CD4-positive, alpha-beta T cell treated with Interleukin-21 for 1 hour (primary cell): ENCODE data around the gene ALDH5A1.

Source experiments
- DNase-seq: peaks from one replicate; pipeline ENCODE4 v3.0.0-alpha.2; 2020

The ALDH5A1 gene

DNA sequence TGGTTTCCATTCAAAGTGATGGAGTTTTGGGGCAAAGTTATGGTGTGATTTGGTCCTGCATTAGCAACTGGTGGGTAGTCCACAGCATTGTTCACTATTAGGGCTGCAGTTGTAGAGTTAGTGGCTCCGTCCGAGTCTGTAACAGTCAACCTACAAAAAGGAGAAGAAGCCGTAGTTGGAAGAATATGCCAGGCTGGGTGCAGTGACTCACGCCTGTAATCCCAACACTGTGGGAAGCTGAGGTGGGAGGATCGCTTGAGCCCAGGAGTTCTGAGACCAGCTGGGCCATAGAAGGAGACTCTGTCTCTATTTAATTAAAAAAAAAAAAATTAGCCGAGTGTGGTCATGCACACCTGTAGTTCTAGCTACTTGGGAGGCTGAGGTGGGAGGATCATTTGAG lies 81.7 kb downstream of the ALDH5A1 start:
- no peak for DNase-seq

DNA sequence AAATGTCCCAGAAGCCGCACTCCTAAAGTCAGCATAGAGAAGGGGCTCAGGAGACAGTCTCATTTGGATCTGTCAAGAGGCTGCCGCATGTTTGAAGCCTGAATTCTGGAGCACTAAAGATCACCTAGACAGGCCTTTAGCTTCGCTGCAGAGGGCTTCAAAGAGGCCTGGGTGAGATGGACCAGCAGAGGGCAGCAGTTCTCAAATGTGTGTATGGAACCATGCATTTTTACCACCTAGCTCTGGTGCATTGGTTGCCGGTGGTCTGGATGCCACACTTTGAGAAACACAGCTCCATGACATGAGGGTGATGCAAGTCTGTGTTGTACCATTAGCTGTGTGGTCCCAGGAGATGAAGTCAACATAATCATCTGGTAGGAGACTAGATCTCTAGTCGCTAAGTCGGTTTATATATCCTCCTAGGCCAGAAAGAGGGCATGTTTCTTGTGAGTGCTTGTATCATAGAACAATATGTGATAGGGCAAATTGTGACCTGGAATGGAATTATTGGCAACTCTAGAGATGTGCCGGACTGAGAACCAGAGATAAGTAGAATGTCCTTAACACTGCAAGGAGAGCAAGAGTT lies 86.4 kb downstream of the ALDH5A1 start:
- peak; percentile 76 for DNase-seq

DNA sequence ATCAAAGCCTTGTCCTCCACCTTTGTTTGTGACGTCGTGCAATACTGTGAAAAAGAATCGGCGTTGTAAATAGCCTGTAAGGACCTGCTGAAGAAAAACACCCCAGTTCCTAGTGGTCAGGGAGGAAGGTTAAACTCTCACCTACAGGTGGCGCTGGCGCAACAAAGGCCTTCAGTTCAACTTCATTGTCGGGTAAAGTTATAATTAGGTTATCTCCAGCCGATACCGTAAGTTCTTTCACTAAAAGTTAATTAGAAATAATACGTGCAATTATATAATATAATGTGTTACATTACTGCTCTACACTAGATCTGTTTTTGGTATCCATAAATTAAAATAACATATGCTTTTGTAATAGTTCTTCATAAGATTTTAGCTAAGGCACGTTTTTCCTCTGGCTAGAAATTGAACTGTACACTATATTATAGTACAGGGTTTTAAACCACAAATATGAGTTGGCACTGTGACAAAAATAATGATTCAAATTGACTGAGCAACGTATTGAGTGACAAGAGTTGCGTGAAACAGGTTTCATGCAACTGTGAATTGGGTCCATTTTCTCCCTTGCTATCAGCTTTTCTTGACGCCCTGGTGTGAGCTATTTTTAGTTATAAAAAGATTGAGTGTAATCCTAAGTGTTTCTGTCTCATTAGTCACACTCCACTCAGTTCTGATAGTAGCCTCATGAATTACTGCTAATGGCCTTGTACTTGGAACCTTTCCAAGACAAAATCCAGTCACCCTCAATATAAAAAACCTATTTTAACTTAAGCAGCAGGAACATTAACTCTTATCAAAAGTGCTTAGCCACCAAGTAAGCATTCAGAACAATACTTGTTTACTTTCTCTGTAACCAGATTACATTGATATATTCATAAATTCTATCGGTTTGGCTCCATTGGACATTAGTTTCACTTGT lies 89.0 kb downstream of the ALDH5A1 start:
- DNase-seq = peak; percentile 70

DNA sequence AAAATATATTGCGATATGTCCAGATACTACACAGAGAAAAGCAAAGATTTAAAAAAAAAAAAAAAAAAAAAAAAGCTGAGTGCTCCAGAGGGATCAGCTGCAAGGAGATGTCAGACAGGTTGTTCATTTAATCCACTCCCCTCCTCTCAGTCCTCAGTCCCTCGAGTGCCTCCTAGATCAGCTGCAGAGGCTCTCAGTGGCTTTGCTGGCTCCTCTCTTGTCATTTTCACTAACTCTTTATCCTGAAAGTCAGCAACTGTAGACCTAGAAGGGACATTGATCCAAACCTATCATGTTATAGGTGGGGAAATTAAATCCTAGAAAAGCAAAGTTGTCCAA lies 89.6 kb downstream of the ALDH5A1 start:
- no peak for DNase-seq
